ENCODE data around the gene RTN4IP1. TPM values are rescaled to one million over a fixed set of nuclear protein-coding genes. Genes with fewer than 3 reads are reported as not detected.
"Not testable (repeated sequence)": the region's sequence is repeated elsewhere in the genome, so short reads cannot be mapped to it uniquely, and the experiment has no call there.

The RTN4IP1 gene
- total RNA-seq, 8 experiments from 2014 or later = 6.6 to 11.4 (median 8.3) TPM

GRCh38 chr6:106548926-106549455, 80.3 kb downstream of the RTN4IP1 start:
- H3K27ac ChIP-seq; H3K4me1 ChIP-seq (replicated peaks in 1 of 2); ATAC-seq (replicated peaks in 6 of 8); in situ Hi-C loops (cut with MboI; ENCODE audit: low pct_unique_long_range_greater_than_20kb in 2 of 9, low sequenced_read_pairs in 9 of 9, unreplicated experiment in 9 of 9); H3K4me3 ChIP-seq: not testable (repeated sequence)
- 40 to 100% (median 97%) methylated on average over 1 to 3 of the region's 6 CpGs; no CpG with 5 or more reads in 4 of the 10 experiments for WGBS, 10 experiments

GRCh38 chr6:106547601-106548453, 81.5 kb downstream of the RTN4IP1 start:
- WGBS, 10 experiments = 58 to 100% (median 66%) methylated on average over 1 to 6 of the region's 6 CpGs; no CpG with 5 or more reads in 1 of the 10 experiments
- no peaks in the 10 kb centered on the region for H3K4me1 ChIP-seq (replicated peaks in 1 of 2)
- no peak overlapping the region for H3K4me3 ChIP-seq
- H3K27ac ChIP-seq = no peak overlapping the region
- in situ Hi-C loops (cut with MboI; ENCODE audit: low pct_unique_long_range_greater_than_20kb in 2 of 9, low sequenced_read_pairs in 9 of 9, unreplicated experiment in 9 of 9) = no loop called here
- peak in 1 of 8 experiments; percentile 24 for ATAC-seq (replicated peaks in 6 of 8)

- ATAC-seq (replicated peaks in 6 of 8) = peak in 1 of 8 experiments; percentile 39
- H3K27ac ChIP-seq = no peak overlapping the region
- in situ Hi-C loops (cut with MboI; ENCODE audit: low pct_unique_long_range_greater_than_20kb in 2 of 9, low sequenced_read_pairs in 9 of 9, unreplicated experiment in 9 of 9) = no loop called here
Observed at GRCh38 chr6:106546691-106547414, 82.4 kb downstream of the RTN4IP1 start.

GRCh38 chr6:106546261-106546690, 83.0 kb downstream of the RTN4IP1 start:
- no peaks in the 10 kb centered on the region for H3K4me1 ChIP-seq (replicated peaks in 1 of 2)
- peak in 3 of 8 experiments; percentile 17 to 35 (median 24) for ATAC-seq (replicated peaks in 6 of 8)
- H3K27ac ChIP-seq = no peak overlapping the region
- in situ Hi-C loops (cut with MboI; ENCODE audit: low pct_unique_long_range_greater_than_20kb in 2 of 9, low sequenced_read_pairs in 9 of 9, unreplicated experiment in 9 of 9) = no loop called here
- 43 to 100% (median 69%) methylated on average over 2 of the region's 2 CpGs; no CpG with 5 or more reads in 4 of the 10 experiments for WGBS, 10 experiments
- H3K4me3 ChIP-seq = no peak overlapping the region

More at GRCh38 chr6:106546691-106547414, 82.4 kb downstream of the RTN4IP1 start:
- no peak overlapping the region for H3K4me3 ChIP-seq
- 47 to 100% (median 63%) methylated on average over 1 to 5 of the region's 5 CpGs; no CpG with 5 or more reads in 1 of the 10 experiments for WGBS, 10 experiments
- no peaks in the 10 kb centered on the region for H3K4me1 ChIP-seq (replicated peaks in 1 of 2)

GRCh38 chr6:106540907-106541306, 88.4 kb downstream of the RTN4IP1 start:
- no peak overlapping the region for H3K27ac ChIP-seq
- 67 to 100% (median 90%) methylated on average over 1 to 6 of the region's 6 CpGs; no CpG with 5 or more reads in 1 of the 10 experiments for WGBS, 10 experiments
- H3K4me1 ChIP-seq (replicated peaks in 1 of 2) = no peaks in the 10 kb centered on the region
- no peak overlapping the region for H3K4me3 ChIP-seq
- in situ Hi-C loops (cut with MboI; ENCODE audit: low pct_unique_long_range_greater_than_20kb in 2 of 9, low sequenced_read_pairs in 9 of 9, unreplicated experiment in 9 of 9) = no loop called here
- ATAC-seq (replicated peaks in 6 of 8) = no peak

GRCh38 chr6:106540432-106540831, 88.9 kb downstream of the RTN4IP1 start:
- H3K4me3 ChIP-seq = no peak overlapping the region
- ATAC-seq (replicated peaks in 6 of 8) = no peak
- in situ Hi-C loops (cut with MboI; ENCODE audit: low pct_unique_long_range_greater_than_20kb in 2 of 9, low sequenced_read_pairs in 9 of 9, unreplicated experiment in 9 of 9) = no loop called here
- no peaks in the 10 kb centered on the region for H3K4me1 ChIP-seq (replicated peaks in 1 of 2)
- H3K27ac ChIP-seq = no peak overlapping the region

- Histone ChIP-seq H3K27ac (no peak overlapping the region), H3K4me3 (no peak overlapping the region), H3K4me1 (replicated peaks in 1 of 2) (no peaks in the 10 kb centered on the region)
- WGBS, 10 experiments = 30 to 100% (median 86%) methylated on average over 1 to 8 of the region's 9 CpGs; no CpG with 5 or more reads in 5 of the 10 experiments
- ATAC-seq (replicated peaks in 6 of 8) = peak in 4 of 8 experiments; percentile 43 to 71 (median 50)
- in situ Hi-C loops (cut with MboI; ENCODE audit: low pct_unique_long_range_greater_than_20kb in 2 of 9, low sequenced_read_pairs in 9 of 9, unreplicated experiment in 9 of 9) = no loop called here
Observed at GRCh38 chr6:106539936-106540335, 89.4 kb downstream of the RTN4IP1 start.

GRCh38 chr6:106538145-106538544, 91.2 kb downstream of the RTN4IP1 start:
- in situ Hi-C loops (cut with MboI; ENCODE audit: low pct_unique_long_range_greater_than_20kb in 2 of 9, low sequenced_read_pairs in 9 of 9, unreplicated experiment in 9 of 9) = no loop called here
- H3K4me1 ChIP-seq (replicated peaks in 1 of 2) = no peaks in the 10 kb centered on the region
- no peak for ATAC-seq (replicated peaks in 6 of 8)
- H3K27ac ChIP-seq = no peak overlapping the region
- no peak overlapping the region for H3K4me3 ChIP-seq
- 38 to 100% (median 100%) methylated on average over 1 of the region's 1 CpG; no CpG with 5 or more reads in 6 of the 10 experiments for WGBS, 10 experiments

- Histone ChIP-seq H3K4me1 (replicated peaks in 1 of 2) (no peaks in the 10 kb centered on the region), H3K4me3 (no peak overlapping the region), H3K27ac (no peak overlapping the region)
- in situ Hi-C loops (cut with MboI; ENCODE audit: low pct_unique_long_range_greater_than_20kb in 2 of 9, low sequenced_read_pairs in 9 of 9, unreplicated experiment in 9 of 9) = no loop called here
- ATAC-seq (replicated peaks in 6 of 8) = no peak
- WGBS, 10 experiments = 43 to 100% (median 73%) methylated on average over 2 to 7 of the region's 8 CpGs; no CpG with 5 or more reads in 3 of the 10 experiments
Observed at GRCh38 chr6:106537662-106538061, 91.6 kb downstream of the RTN4IP1 start.

GRCh38 chr6:106536851-106537250, 92.4 kb downstream of the RTN4IP1 start:
- WGBS, 10 experiments = 49 to 100% (median 62%) methylated on average over 1 to 2 of the region's 2 CpGs; no CpG with 5 or more reads in 3 of the 10 experiments
- ATAC-seq (replicated peaks in 6 of 8) = peak in 2 of 8 experiments; percentile 62 to 63
- in situ Hi-C loops (cut with MboI; ENCODE audit: low pct_unique_long_range_greater_than_20kb in 2 of 9, low sequenced_read_pairs in 9 of 9, unreplicated experiment in 9 of 9) = no loop called here
- no peak overlapping the region for H3K4me3 ChIP-seq
- no peaks in the 10 kb centered on the region for H3K4me1 ChIP-seq (replicated peaks in 1 of 2)
- H3K27ac ChIP-seq = no peak overlapping the region

- in situ Hi-C loops (cut with MboI; ENCODE audit: low pct_unique_long_range_greater_than_20kb in 2 of 9, low sequenced_read_pairs in 9 of 9, unreplicated experiment in 9 of 9) = no loop called here
- no peaks in the 10 kb centered on the region for H3K4me1 ChIP-seq (replicated peaks in 1 of 2)
- H3K27ac ChIP-seq = no peak overlapping the region
- WGBS, 10 experiments = 23 to 100% (median 83%) methylated on average over 1 of the region's 1 CpG; no CpG with 5 or more reads in 3 of the 10 experiments
- H3K4me3 ChIP-seq = no peak overlapping the region
- no peak for ATAC-seq (replicated peaks in 6 of 8)
Observed at GRCh38 chr6:106536357-106536756, 92.9 kb downstream of the RTN4IP1 start.

GRCh38 chr6:106535012-106535411, 94.3 kb downstream of the RTN4IP1 start:
- in situ Hi-C loops (cut with MboI; ENCODE audit: low pct_unique_long_range_greater_than_20kb in 2 of 9, low sequenced_read_pairs in 9 of 9, unreplicated experiment in 9 of 9) = no loop called here
- Histone ChIP-seq H3K27ac (no peak overlapping the region), H3K4me3 (no peak overlapping the region), H3K4me1 (replicated peaks in 1 of 2) (no peaks in the 10 kb centered on the region)
- no peak for ATAC-seq (replicated peaks in 6 of 8)
- 92 to 100% (median 100%) methylated on average over 1 to 2 of the region's 2 CpGs; no CpG with 5 or more reads in 2 of the 10 experiments for WGBS, 10 experiments

- Histone ChIP-seq H3K27ac (no peak overlapping the region), H3K4me1 (replicated peaks in 1 of 2) (no peaks in the 10 kb centered on the region), H3K4me3 (no peak overlapping the region)
- no peak for ATAC-seq (replicated peaks in 6 of 8)
- 0% methylated on average over 1 of the region's 2 CpGs; no CpG with 5 or more reads in 9 of the 10 experiments for WGBS, 10 experiments
- in situ Hi-C loops (cut with MboI; ENCODE audit: low pct_unique_long_range_greater_than_20kb in 2 of 9, low sequenced_read_pairs in 9 of 9, unreplicated experiment in 9 of 9) = no loop called here
Observed at GRCh38 chr6:106534564-106534982, 94.7 kb downstream of the RTN4IP1 start.
